ENCODE measurements around the gene GALNT10. TPM values are rescaled to one million over a fixed set of nuclear protein-coding genes. Genes with fewer than 3 reads are reported as not detected.

Gene GALNT10
- total RNA-seq, 1 donor from 2014 or later, result 93.8 TPM

GRCh38 chr5:154365823-154366222 is 175.3 kb downstream of the GALNT10 start:
- intact Hi-C loops (cut with DNase I), result no loop called here
- ATAC-seq, result no peak
- DNase-seq, result no peak
- Histone ChIP-seq H3K9me3 (no peaks in the 10 kb centered on the region), H3K27ac (no peak overlapping the region), H3K4me3 (no peak overlapping the region), H3K4me1 (peaks cover 22% of the 10 kb centered on the region), H3K27me3 (no peaks in the 10 kb centered on the region), H3K36me3 (peaks cover 11% of the 10 kb centered on the region)
- no peak for TF ChIP-seq CTCF (IDR thresholded peaks at IDR 0.05)

GRCh38 chr5:154366353-154366752 is 175.8 kb downstream of the GALNT10 start:
- no peaks in the 10 kb centered on the region for H3K9me3 ChIP-seq
- H3K27ac ChIP-seq, result no peak overlapping the region
- DNase-seq, result no peak
- H3K36me3 ChIP-seq, result peaks cover 11% of the 10 kb centered on the region
- TF ChIP-seq CTCF (IDR thresholded peaks at IDR 0.05), result no peak
- intact Hi-C loops (cut with DNase I), result no loop called here
- no peak overlapping the region for H3K4me3 ChIP-seq
- H3K27me3 ChIP-seq, result no peaks in the 10 kb centered on the region
- no peak for ATAC-seq
- peaks cover 27% of the 10 kb centered on the region for H3K4me1 ChIP-seq

- no peak for TF ChIP-seq CTCF (IDR thresholded peaks at IDR 0.05)
- ATAC-seq, result no peak
- no peak for DNase-seq
- intact Hi-C loops (cut with DNase I), result no loop called here
- no peaks in the 10 kb centered on the region for H3K27me3 ChIP-seq
- no peak overlapping the region for H3K27ac ChIP-seq
- H3K4me1 ChIP-seq, result peaks cover 35% of the 10 kb centered on the region
- no peak overlapping the region for H3K4me3 ChIP-seq
- peaks cover 8% of the 10 kb centered on the region for H3K36me3 ChIP-seq
- no peaks in the 10 kb centered on the region for H3K9me3 ChIP-seq
Observed at GRCh38 chr5:154367101-154367500, 176.6 kb downstream of the GALNT10 start.

- peaks cover 37% of the 10 kb centered on the region for H3K4me1 ChIP-seq
- intact Hi-C loops (cut with DNase I), result no loop called here
- ATAC-seq, result peak; percentile 71
Observed at GRCh38 chr5:154368041-154368800, 177.7 kb downstream of the GALNT10 start.

GRCh38 chr5:154369682-154370081 is 179.1 kb downstream of the GALNT10 start:
- Histone ChIP-seq H3K36me3 (peaks cover 4% of the 10 kb centered on the region), H3K27me3 (no peaks in the 10 kb centered on the region), H3K27ac (no peak overlapping the region), H3K9me3 (no peaks in the 10 kb centered on the region), H3K4me3 (no peak overlapping the region), H3K4me1 (peaks cover 37% of the 10 kb centered on the region)
- DNase-seq (no peak), ATAC-seq (no peak)
- TF ChIP-seq CTCF (IDR thresholded peaks at IDR 0.05), result no peak
- intact Hi-C loops (cut with DNase I), result no loop called here

More at GRCh38 chr5:154368041-154368800, 177.7 kb downstream of the GALNT10 start:
- Histone ChIP-seq H3K36me3 (peaks cover 4% of the 10 kb centered on the region), H3K9me3 (no peaks in the 10 kb centered on the region), H3K4me3 (no peak overlapping the region), H3K27me3 (no peaks in the 10 kb centered on the region), H3K27ac (peak overlapping the region; percentile 55)
- TF ChIP-seq CTCF (IDR thresholded peaks at IDR 0.05), result no peak
- no peak for DNase-seq

All from upper lobe of right lung (tissue), 1 donor.